HG03045 (cell line): ENCODE data around the gene ANKRD12.

ENCODE experiments used
- ATAC-seq: cut with Tn5 transposase; IDR thresholded peaks from one replicate; pipeline ENCODE4 v1.9.1; 2021; ENCODE audit warnings: mild to moderate bottlenecking, moderate library complexity; ENCODE audit not compliant: unreplicated experiment

Gene ANKRD12

GRCh38 chr18:9181275-9181674, 44.7 kb downstream of the ANKRD12 start:
- ATAC-seq = no peak

GRCh38 chr18:9182852-9183399, 46.3 kb downstream of the ANKRD12 start:
- no peak for ATAC-seq

GRCh38 chr18:9184998-9185613, 48.5 kb downstream of the ANKRD12 start:
- ATAC-seq = no peak

- ATAC-seq = no peak
These were observed 52.0 kb downstream of the ANKRD12 start for GRCh38 chr18:9188359-9189231.

GRCh38 chr18:9189491-9189890, 52.9 kb downstream of the ANKRD12 start:
- ATAC-seq = no peak

GRCh38 chr18:9191658-9192256, 55.2 kb downstream of the ANKRD12 start:
- ATAC-seq = no peak

- no peak for ATAC-seq
These were observed 56.5 kb downstream of the ANKRD12 start for GRCh38 chr18:9193031-9193430.

GRCh38 chr18:9196568-9196967, 60.0 kb downstream of the ANKRD12 start:
- ATAC-seq = no peak

GRCh38 chr18:9199681-9200080, 63.1 kb downstream of the ANKRD12 start:
- no peak for ATAC-seq

- no peak for ATAC-seq
These were observed 64.6 kb downstream of the ANKRD12 start for GRCh38 chr18:9201224-9201623.

- ATAC-seq = no peak
These were observed 68.1 kb downstream of the ANKRD12 start for GRCh38 chr18:9204659-9205058.

- no peak for ATAC-seq
These were observed 69.8 kb downstream of the ANKRD12 start for GRCh38 chr18:9206421-9206820.

- no peak for ATAC-seq
These were observed 72.7 kb downstream of the ANKRD12 start for GRCh38 chr18:9209279-9209678.

- ATAC-seq = no peak
These were observed 74.4 kb downstream of the ANKRD12 start for GRCh38 chr18:9210966-9211365.

- no peak for ATAC-seq
These were observed 75.4 kb downstream of the ANKRD12 start for GRCh38 chr18:9211955-9212354.

GRCh38 chr18:9215221-9215933, 78.8 kb downstream of the ANKRD12 start:
- ATAC-seq = no peak

- ATAC-seq = no peak
These were observed 79.9 kb downstream of the ANKRD12 start for GRCh38 chr18:9216459-9216858.

- no peak for ATAC-seq
These were observed 81.3 kb downstream of the ANKRD12 start for GRCh38 chr18:9217743-9218451.

- no peak for ATAC-seq
These were observed 84.5 kb downstream of the ANKRD12 start for GRCh38 chr18:9221040-9221439.

GRCh38 chr18:9221661-9222060, 85.1 kb downstream of the ANKRD12 start:
- ATAC-seq = no peak
